ENCODE data around the gene SLC16A8. TPM values are rescaled to one million over a fixed set of nuclear protein-coding genes. Genes with fewer than 3 reads are reported as not detected.

The SLC16A8 gene
- total RNA-seq, 1 donor from 2014 or later: 3.1 TPM

DNA sequence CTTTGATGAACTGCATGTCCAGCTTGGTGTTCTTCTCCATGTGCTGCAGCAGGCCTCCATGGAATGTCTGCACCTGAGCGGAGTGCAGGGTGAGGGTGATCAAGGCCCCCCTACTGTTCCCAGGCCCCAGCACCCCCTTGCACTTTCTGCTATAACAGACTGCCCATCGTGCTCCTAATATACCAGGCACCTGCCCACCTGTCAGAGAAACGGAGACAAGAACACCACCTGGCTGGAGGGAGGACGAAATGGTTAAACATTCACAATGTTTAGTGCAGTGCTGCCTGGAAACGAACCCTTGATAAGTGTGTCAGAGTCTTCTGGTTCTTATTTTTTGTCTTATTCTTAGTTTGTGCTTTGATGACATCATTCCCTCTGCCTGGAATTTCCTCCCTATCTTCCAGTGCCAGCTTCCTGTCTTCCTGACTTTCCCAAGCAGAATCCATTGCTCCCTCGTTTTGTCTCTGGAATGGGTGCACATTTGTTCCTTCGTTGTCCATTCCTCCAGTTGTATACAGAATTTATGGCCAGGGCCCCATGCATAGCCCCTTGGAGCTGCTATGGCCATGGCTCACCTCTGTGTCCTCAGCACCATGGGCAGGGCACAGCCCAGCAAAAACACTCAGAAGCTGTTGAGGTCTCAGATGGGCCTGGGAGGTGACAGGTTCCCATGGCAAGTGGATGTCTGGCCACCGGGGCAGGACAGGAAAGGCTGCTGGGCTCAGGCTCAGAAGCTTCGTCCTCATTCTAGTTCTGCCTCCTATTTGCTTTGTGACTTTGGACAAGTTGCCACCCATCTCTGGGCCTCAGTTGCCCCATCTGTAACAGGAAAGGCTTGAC, 14.6 kb upstream of the SLC16A8 start:
- H3K4me3 Mint-ChIP-seq: no peak overlapping the region
- Histone ChIP-seq H3K79me2 (ENCODE audit: low read depth) (no peaks in the 10 kb centered on the region), H4K20me1 (ENCODE audit: low read depth) (no peaks in the 10 kb centered on the region), H3K9ac (no peak overlapping the region), H3K4me3 (no peak overlapping the region), H3F3A (ENCODE audit: low read depth) (peaks cover 18% of the 10 kb centered on the region), H3K9me3 (ENCODE audit: low read depth) (no peaks in the 10 kb centered on the region), H3K4me2 (no peak overlapping the region), H3K27ac (no peak overlapping the region), H3K27me3 (no peaks in the 10 kb centered on the region), H2AFZ (replicated peaks) (no peak overlapping the region), H3K36me3 (no peaks in the 10 kb centered on the region), H3K4me1 (peaks cover 12% of the 10 kb centered on the region)
- no peaks in the 10 kb centered on the region for H3K9me3 Mint-ChIP-seq
- H3K36me3 Mint-ChIP-seq: no peaks in the 10 kb centered on the region
- peaks cover 4% of the 10 kb centered on the region for H3K27me3 Mint-ChIP-seq (ENCODE audit: insufficient read depth, low read depth)
- H3K4me1 Mint-ChIP-seq: peaks cover 19% of the 10 kb centered on the region
- H3K27ac Mint-ChIP-seq: no peak overlapping the region
- no peak for TF ChIP-seq EZH2 (IDR thresholded peaks at IDR 0.05)
- TF ChIP-seq, protein P1, sequence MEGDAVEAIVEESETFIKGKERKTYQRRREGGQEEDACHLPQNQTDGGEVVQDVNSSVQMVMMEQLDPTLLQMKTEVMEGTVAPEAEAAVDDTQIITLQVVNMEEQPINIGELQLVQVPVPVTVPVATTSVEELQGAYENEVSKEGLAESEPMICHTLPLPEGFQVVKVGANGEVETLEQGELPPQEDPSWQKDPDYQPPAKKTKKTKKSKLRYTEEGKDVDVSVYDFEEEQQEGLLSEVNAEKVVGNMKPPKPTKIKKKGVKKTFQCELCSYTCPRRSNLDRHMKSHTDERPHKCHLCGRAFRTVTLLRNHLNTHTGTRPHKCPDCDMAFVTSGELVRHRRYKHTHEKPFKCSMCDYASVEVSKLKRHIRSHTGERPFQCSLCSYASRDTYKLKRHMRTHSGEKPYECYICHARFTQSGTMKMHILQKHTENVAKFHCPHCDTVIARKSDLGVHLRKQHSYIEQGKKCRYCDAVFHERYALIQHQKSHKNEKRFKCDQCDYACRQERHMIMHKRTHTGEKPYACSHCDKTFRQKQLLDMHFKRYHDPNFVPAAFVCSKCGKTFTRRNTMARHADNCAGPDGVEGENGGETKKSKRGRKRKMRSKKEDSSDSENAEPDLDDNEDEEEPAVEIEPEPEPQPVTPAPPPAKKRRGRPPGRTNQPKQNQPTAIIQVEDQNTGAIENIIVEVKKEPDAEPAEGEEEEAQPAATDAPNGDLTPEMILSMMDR (IDR thresholded peaks at IDR 0.05): no peak
- no peak for TF ChIP-seq EZH2phosphoT487 (IDR thresholded peaks at IDR 0.05)
- no peak for DNase-seq (ENCODE audit: low spot score)

GRCh38 chr22:38097557-38098409, 13.8 kb upstream of the SLC16A8 start:
- peaks cover 16% of the 10 kb centered on the region for H3F3A ChIP-seq (ENCODE audit: low read depth)
- peak overlapping the region; percentile 36 for H3K4me3 ChIP-seq
- H3K4me3 Mint-ChIP-seq: peak overlapping the region; percentile 71
- no peaks in the 10 kb centered on the region for H3K27me3 ChIP-seq
- no peaks in the 10 kb centered on the region for H3K79me2 ChIP-seq (ENCODE audit: low read depth)
- DNase-seq (ENCODE audit: low spot score): peak; percentile 86
- H3K4me1 ChIP-seq: peaks cover 12% of the 10 kb centered on the region
- H3K27ac Mint-ChIP-seq: no peak overlapping the region
- peak overlapping the region; percentile 77 for H3K4me2 ChIP-seq
- peaks cover 6% of the 10 kb centered on the region for H3K27me3 Mint-ChIP-seq (ENCODE audit: insufficient read depth, low read depth)
- no peaks in the 10 kb centered on the region for H3K9me3 Mint-ChIP-seq
- peak overlapping the region; percentile 71 for H2AFZ ChIP-seq (replicated peaks)
- H3K27ac ChIP-seq: no peak overlapping the region
- H3K9me3 ChIP-seq (ENCODE audit: low read depth): no peaks in the 10 kb centered on the region
- H3K9ac ChIP-seq: no peak overlapping the region
- no peaks in the 10 kb centered on the region for H4K20me1 ChIP-seq (ENCODE audit: low read depth)
- no peaks in the 10 kb centered on the region for H3K36me3 ChIP-seq
- TF ChIP-seq, protein P1 (IDR thresholded peaks at IDR 0.05): peak; percentile 70
- no peak for TF ChIP-seq EZH2phosphoT487 (IDR thresholded peaks at IDR 0.05)
- peaks cover 19% of the 10 kb centered on the region for H3K4me1 Mint-ChIP-seq
- peaks cover 2% of the 10 kb centered on the region for H3K36me3 Mint-ChIP-seq

GRCh38 chr22:38097058-38097457, 13.1 kb upstream of the SLC16A8 start:
- no peak overlapping the region for H3K27ac ChIP-seq
- H2AFZ ChIP-seq (replicated peaks): peak overlapping the region; percentile 71
- no peaks in the 10 kb centered on the region for H3K79me2 ChIP-seq (ENCODE audit: low read depth)
- peaks cover 16% of the 10 kb centered on the region for H3F3A ChIP-seq (ENCODE audit: low read depth)
- TF ChIP-seq EZH2phosphoT487 (IDR thresholded peaks at IDR 0.05) (no peak), EZH2 (IDR thresholded peaks at IDR 0.05) (no peak)
- TF ChIP-seq, protein P1 (IDR thresholded peaks at IDR 0.05): no peak
- H3K27me3 ChIP-seq: no peaks in the 10 kb centered on the region
- Mint-ChIP-seq H3K4me3 (peak overlapping the region; percentile 66), H3K36me3 (peaks cover 2% of the 10 kb centered on the region), H3K9me3 (no peaks in the 10 kb centered on the region), H3K4me1 (peaks cover 19% of the 10 kb centered on the region), H3K27ac (peak overlapping the region; percentile 68), H3K27me3 (ENCODE audit: insufficient read depth, low read depth) (peaks cover 6% of the 10 kb centered on the region)
- no peaks in the 10 kb centered on the region for H4K20me1 ChIP-seq (ENCODE audit: low read depth)
- H3K4me3 ChIP-seq: peak overlapping the region; percentile 36
- no peaks in the 10 kb centered on the region for H3K36me3 ChIP-seq
- peaks cover 12% of the 10 kb centered on the region for H3K4me1 ChIP-seq
- H3K9me3 ChIP-seq (ENCODE audit: low read depth): no peaks in the 10 kb centered on the region
- peak; percentile 47 for DNase-seq (ENCODE audit: low spot score)
- H3K9ac ChIP-seq: no peak overlapping the region
- H3K4me2 ChIP-seq: peak overlapping the region; percentile 77
